PC-3 (cell line): ENCODE results near the gene TMEM60. TPM values are rescaled to one million over a fixed set of nuclear protein-coding genes. Genes with fewer than 3 reads are reported as not detected.

Experiments used
- ATAC-seq: fragments of 200-7000 bp; cut with Tn5 transposase; 2 replicates; pipeline ENCODE4 v1.9.1; 2020; ENCODE audit warnings: mild to moderate bottlenecking, moderate library complexity
- BruUV-seq: library from RNA; stranded (reverse); fragments of 400-500 nt; replicated peaks from 2 replicates; lab custom pipeline; 2021; lab: Mats Ljungman, UMichigan
- CTCF ChIA-PET: fragments of 300-600 bp; sonication (Branson Sonifier 250); formaldehyde crosslinking; loops from one replicate; lab custom pipeline; 2022; ENCODE audit warnings: antibody characterized with exemption; lab: Charles Lee
- POLR2A ChIA-PET: fragments of 300-600 bp; sonication (Branson Sonifier 250); formaldehyde crosslinking; loops from one replicate; lab custom pipeline; 2022; ENCODE audit warnings: antibody characterized with exemption; ENCODE audit not compliant: unreplicated experiment; lab: Charles Lee
- DNase-seq: peaks from one replicate; pipeline ENCODE4 v3.0.0-alpha.2; 2015
- H2AFZ ChIP-seq: fragments of 300-600 bp; sonication (generic); 2 replicates; pipeline ENCODE4 v1.6.0; 2016; ENCODE audit warnings: antibody characterized with exemption, low read length
- H3F3A ChIP-seq: fragments of 300-600 bp; sonication (generic); one replicate; pipeline ENCODE4 v1.6.0; 2017; ENCODE audit warnings: antibody characterized with exemption, low read length, control low read depth, mild to moderate bottlenecking; ENCODE audit not compliant: unreplicated experiment
- H3K27ac ChIP-seq: fragments of 300-600 bp; sonication (generic); 2 replicates; pipeline ENCODE4 v1.5.1; 2016; ENCODE audit warnings: mild to moderate bottlenecking, low read length
- H3K27me3 ChIP-seq: fragments of 300-600 bp; sonication (generic); 2 replicates; pipeline ENCODE4 v1.6.1; 2016; ENCODE audit warnings: low read length, mixed read lengths
- H3K36me3 ChIP-seq: fragments of 300-600 bp; sonication (generic); 2 replicates; pipeline ENCODE4 v1.6.1; 2016; ENCODE audit warnings: low read depth, mixed run types, low read length, mixed read lengths
- H3K4me1 ChIP-seq: fragments of 300-600 bp; sonication (generic); 2 replicates; pipeline ENCODE4 v1.5.1; 2016; ENCODE audit warnings: low read length; ENCODE audit not compliant: insufficient read depth
- H3K4me2 ChIP-seq: fragments of 300-600 bp; sonication (generic); 2 replicates; pipeline ENCODE4 v1.6.0; 2016; ENCODE audit warnings: low read length
- H3K4me3 ChIP-seq: fragments of 300-600 bp; sonication (generic); 2 replicates; pipeline ENCODE4 v1.5.1; 2016; ENCODE audit warnings: mild to moderate bottlenecking, low read length, mixed read lengths
- H3K79me2 ChIP-seq: fragments of 300-600 bp; sonication (generic); 2 replicates; pipeline ENCODE4 v1.6.1; 2017; ENCODE audit warnings: low read length, mixed read lengths
- H3K9ac ChIP-seq: fragments of 300-600 bp; sonication (generic); 2 replicates; pipeline ENCODE4 v1.6.0; 2016; ENCODE audit warnings: mild to moderate bottlenecking, low read length
- H3K9me2 ChIP-seq: fragments of 300-600 bp; sonication (generic); replicated peaks from 2 replicates; pipeline ENCODE4 v1.6.1; 2016; ENCODE audit warnings: mixed run types, low read length, mixed read lengths
- H3K9me3 ChIP-seq: fragments of 300-600 bp; sonication (generic); 2 replicates; pipeline ENCODE4 v1.6.1; 2016; ENCODE audit warnings: low read length, mixed read lengths
- H4K20me1 ChIP-seq: fragments of 300-600 bp; sonication (generic); 2 replicates; pipeline ENCODE4 v1.6.1; 2016; ENCODE audit warnings: low read length, mixed read lengths
- CTCF ChIP-seq: fragments of 300-600 bp; sonication (generic); conservative IDR thresholded peaks from 2 replicates; pipeline ENCODE4 v1.5.1; 2017; ENCODE audit warnings: antibody characterized with exemption, low read depth, mild to moderate bottlenecking, low read length
- EZH2 ChIP-seq: fragments of 300-600 bp; sonication (generic); IDR thresholded peaks from one replicate; pipeline ENCODE4 v1.6.1; 2017; ENCODE audit warnings: antibody characterized with exemption, mild to moderate bottlenecking, low read length; ENCODE audit not compliant: unreplicated experiment
- EZH2phosphoT487 ChIP-seq: fragments of 300-600 bp; sonication (generic); IDR thresholded peaks from 2 replicates; pipeline ENCODE4 v1.6.1; 2018; ENCODE audit warnings: mild to moderate bottlenecking, antibody characterized with exemption, low read length, borderline replicate concordance
- intact Hi-C: fragments of 100-400 bp; cut with micrococcal nuclease; formaldehyde crosslinking; loops from 2 replicates; pipeline ENCODE4 v1.9.0; 2023
- total RNA-seq: library from RNA; depleted of rRNA; stranded (reverse); fragments of >200 nt; gene quantifications from 2 replicates; pipeline ENCODE4 v1.2.3, GENCODE V29; 2014

Gene TMEM60
- total RNA-seq, 1 experiment from 2014 or later, result 8.1 TPM

GRCh38 chr7:77808517-77808916 lies 10.3 kb upstream of the TMEM60 start:
- Histone ChIP-seq H4K20me1 (no peaks in the 10 kb centered on the region), H3F3A (no peaks in the 10 kb centered on the region), H3K79me2 (peaks cover 55% of the 10 kb centered on the region), H3K27ac (no peak overlapping the region), H3K4me1 (peaks cover 12% of the 10 kb centered on the region), H3K9ac (no peak overlapping the region), H3K9me2 (no peaks in the 10 kb centered on the region), H3K4me2 (no peak overlapping the region), H2AFZ (no peak overlapping the region), H3K4me3 (no peak overlapping the region), H3K9me3 (peaks cover 13% of the 10 kb centered on the region), H3K36me3 (peaks cover 15% of the 10 kb centered on the region; the same call in 1 of the 2 replicates), H3K27me3 (no peaks in the 10 kb centered on the region)
- ChIA-PET CTCF (no interaction called here), POLR2A (no interaction called here)
- intact Hi-C loops, result no loop called here
- BruUV-seq, result no TSS peak
- ATAC-seq (no peak), DNase-seq (no peak)
- TF ChIP-seq EZH2 (no peak), EZH2phosphoT487 (no peak), CTCF (no peak)

GRCh38 chr7:77806425-77806824 lies 8.2 kb upstream of the TMEM60 start:
- H2AFZ ChIP-seq, result no peak overlapping the region
- no peak overlapping the region for H3K9ac ChIP-seq
- CTCF ChIA-PET, result no interaction called here
- H3K36me3 ChIP-seq, result peaks cover 15% of the 10 kb centered on the region; the same call in 1 of the 2 replicates
- DNase-seq, result no peak
- peaks cover 13% of the 10 kb centered on the region for H3K9me3 ChIP-seq
- no peak for ATAC-seq
- no peak for TF ChIP-seq EZH2phosphoT487
- TF ChIP-seq CTCF, result no peak
- TF ChIP-seq EZH2, result no peak
- no peaks in the 10 kb centered on the region for H3K9me2 ChIP-seq
- no TSS peak for BruUV-seq
- intact Hi-C loops, result no loop called here
- H3K27ac ChIP-seq, result no peak overlapping the region
- peaks cover 53% of the 10 kb centered on the region for H3K79me2 ChIP-seq
- peaks cover 2% of the 10 kb centered on the region for H3K4me1 ChIP-seq
- no peak overlapping the region for H3K4me3 ChIP-seq
- POLR2A ChIA-PET, result no interaction called here
- no peak overlapping the region for H3K4me2 ChIP-seq
- no peaks in the 10 kb centered on the region for H3K27me3 ChIP-seq
- H3F3A ChIP-seq, result no peaks in the 10 kb centered on the region
- no peaks in the 10 kb centered on the region for H4K20me1 ChIP-seq

- POLR2A ChIA-PET, result no interaction called here
- Histone ChIP-seq H3K9ac (no peak overlapping the region), H2AFZ (no peak overlapping the region), H3K79me2 (peaks cover 68% of the 10 kb centered on the region), H3K4me2 (no peak overlapping the region), H3K27me3 (no peaks in the 10 kb centered on the region), H4K20me1 (no peaks in the 10 kb centered on the region), H3K4me3 (no peak overlapping the region), H3F3A (no peaks in the 10 kb centered on the region), H3K27ac (no peak overlapping the region), H3K36me3 (peaks cover 7% of the 10 kb centered on the region; the same call in 1 of the 2 replicates), H3K4me1 (peaks cover 8% of the 10 kb centered on the region), H3K9me3 (peaks cover 9% of the 10 kb centered on the region), H3K9me2 (no peaks in the 10 kb centered on the region)
- no TSS peak for BruUV-seq
- DNase-seq (no peak), ATAC-seq (no peak)
- CTCF ChIA-PET, result interaction anchor here (0.6 to 0.7 kb wide), 2 partner anchors 190 to 1374 kb away, joined by 3 to 5 read pairs; no protein-coding TSS in a partner anchor
- intact Hi-C loops, result no loop called here
- no peak for TF ChIP-seq CTCF
- TF ChIP-seq EZH2phosphoT487, result no peak
- TF ChIP-seq EZH2, result no peak
These were observed 4.5 kb upstream of the TMEM60 start for GRCh38 chr7:77802557-77803405.
